Measurements from ENCODE around the gene SNCAIP.

Gene SNCAIP

GRCh38 chr5:122400938-122401337 lies 88.9 kb downstream of the SNCAIP start:
- no peak for DNase-seq (ENCODE audit: low spot score)

DNA sequence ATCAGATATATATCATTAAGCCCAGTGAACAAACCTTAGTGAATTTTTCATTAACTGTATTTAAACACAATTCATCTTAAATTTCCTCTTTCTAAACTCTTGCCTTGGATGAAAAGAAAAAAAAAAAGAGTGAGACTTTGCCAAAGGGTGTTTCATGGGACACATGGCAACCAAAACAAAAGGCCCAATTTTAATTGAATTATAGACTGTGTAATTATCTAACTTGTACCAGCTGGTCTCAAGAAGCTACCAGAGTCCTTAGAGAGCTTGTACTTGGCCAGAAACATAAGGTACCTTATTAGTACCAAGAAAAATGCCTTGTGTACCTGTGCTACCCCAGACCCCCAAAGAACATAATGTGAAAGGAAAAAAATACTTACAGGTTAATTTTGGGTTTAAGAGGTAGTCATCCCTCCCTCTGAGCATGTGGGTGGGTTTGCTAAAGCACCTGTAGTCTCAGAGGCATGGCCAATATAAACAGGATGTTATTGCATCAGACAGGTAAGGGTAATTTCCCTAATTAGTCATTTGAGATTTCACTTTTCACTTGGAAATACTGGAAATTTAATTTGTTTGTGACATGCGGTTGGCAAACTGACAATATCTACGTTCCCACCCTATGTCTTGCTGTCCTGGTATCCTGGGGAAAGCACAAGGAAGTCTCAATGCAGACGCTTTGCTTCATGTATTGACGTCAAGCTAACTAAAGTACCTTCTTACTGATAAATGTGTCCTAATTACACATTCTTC lies 90.1 kb downstream of the SNCAIP start:
- no peak for DNase-seq (ENCODE audit: low spot score)

GRCh38 chr5:122402955-122403685 lies 91.1 kb downstream of the SNCAIP start:
- no peak for DNase-seq (ENCODE audit: low spot score)

- no peak for DNase-seq (ENCODE audit: low spot score)
These were observed 92.0 kb downstream of the SNCAIP start for GRCh38 chr5:122404018-122404417.

DNA sequence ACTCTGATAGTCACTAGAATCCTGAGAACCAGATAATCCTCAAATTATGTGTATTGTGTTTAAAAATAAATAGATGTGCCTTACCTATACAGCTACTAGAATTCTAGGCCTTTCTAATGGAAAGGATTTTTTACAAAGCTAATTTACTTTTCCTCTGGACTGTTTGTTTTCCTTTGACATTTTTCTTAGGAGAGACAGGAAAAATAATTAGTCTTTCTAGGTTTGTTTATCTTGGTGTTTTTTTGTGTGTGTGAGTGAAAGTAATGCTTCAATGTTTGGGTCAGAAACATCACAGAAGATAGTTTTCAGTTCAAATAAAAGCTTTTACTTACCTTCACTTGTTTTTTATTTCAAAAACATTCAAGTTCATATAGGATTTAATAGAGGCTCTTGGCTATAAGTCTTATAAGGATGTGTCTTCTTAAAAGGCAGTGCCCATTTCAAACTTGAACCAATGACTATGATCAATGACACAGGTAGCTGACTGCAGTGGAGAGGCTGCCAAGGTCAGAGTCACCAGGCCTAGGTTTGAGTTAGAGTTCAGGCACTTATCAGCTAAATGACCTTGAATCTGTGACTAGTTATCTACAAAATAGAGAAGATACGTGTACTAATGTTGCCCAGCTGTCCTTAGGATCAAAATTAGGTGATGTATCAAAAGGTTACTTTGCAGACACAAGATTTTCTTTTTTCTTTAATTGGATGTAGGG lies 92.8 kb downstream of the SNCAIP start:
- no peak for DNase-seq (ENCODE audit: low spot score)

DNA sequence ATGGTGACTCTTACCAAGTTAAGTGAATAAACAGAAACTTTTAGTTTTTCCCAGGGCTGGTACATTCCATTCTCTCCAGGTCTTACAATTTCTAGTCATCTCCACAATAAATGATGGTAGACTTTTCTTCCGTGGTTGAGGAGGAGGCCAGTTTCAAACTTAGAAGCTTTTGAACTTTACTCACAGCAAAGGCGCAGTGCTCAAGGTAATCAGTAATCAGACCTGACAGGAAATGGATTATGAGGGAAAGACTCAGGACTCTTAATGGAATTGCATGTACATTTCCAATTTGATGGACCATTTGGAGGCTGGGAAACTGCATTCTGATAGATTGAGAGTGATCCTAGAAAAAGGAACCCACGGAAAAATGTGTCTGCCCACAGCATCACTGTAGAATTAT lies 93.7 kb downstream of the SNCAIP start:
- no peak for DNase-seq (ENCODE audit: low spot score)

- no peak for DNase-seq (ENCODE audit: low spot score)
These were observed 94.1 kb downstream of the SNCAIP start for GRCh38 chr5:122406181-122406580.

DNA sequence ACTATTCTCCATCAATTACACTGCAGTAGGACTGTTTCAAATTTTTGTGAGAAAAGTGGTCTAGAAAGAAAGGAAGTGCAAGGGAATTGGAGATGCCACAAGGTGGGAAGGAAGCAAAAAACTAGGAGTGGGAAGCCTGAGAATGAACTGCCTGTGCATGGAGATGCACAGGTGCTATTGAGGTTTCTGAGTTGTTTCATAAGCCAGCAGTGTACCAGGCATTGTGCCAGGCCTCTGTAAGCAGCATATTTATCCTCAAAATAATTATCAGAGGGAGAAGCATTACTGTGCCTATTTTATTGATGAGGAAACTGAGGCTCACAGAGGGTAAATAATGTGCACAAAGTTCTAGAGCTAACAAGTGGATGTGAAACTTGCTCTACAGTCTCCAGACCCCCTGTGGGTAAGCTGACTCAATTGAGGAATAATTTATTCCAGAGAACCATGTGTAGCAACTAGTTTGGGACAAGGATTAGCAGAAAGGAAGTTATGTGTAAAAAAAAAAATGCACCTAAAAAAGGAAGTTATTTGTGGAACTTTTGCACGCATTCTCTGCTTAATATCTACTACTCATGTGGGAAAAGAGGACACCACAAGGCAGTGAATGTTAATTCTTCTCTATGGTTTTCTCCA lies 96.7 kb downstream of the SNCAIP start:
- DNase-seq (ENCODE audit: low spot score) = no peak

DNA sequence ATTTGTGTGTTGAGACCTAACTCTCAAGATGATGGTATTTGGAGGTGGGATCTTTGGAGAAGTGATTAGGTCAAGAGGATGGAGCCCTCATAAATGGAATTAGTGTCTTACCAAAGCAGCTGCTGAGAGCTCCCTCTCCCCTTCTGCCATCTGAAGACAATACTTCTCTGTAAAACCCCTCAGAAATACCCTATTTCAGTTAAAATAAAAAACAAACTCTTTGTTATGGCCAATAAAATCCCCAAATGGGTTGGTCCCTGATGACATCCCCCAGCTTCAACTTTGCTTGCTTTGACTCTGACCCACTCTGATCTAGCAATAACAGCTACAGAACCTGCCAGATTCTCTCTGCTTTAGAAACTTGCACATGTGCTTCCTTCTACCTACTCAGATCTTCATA lies 100.9 kb downstream of the SNCAIP start:
- DNase-seq (ENCODE audit: low spot score) = no peak

DNA sequence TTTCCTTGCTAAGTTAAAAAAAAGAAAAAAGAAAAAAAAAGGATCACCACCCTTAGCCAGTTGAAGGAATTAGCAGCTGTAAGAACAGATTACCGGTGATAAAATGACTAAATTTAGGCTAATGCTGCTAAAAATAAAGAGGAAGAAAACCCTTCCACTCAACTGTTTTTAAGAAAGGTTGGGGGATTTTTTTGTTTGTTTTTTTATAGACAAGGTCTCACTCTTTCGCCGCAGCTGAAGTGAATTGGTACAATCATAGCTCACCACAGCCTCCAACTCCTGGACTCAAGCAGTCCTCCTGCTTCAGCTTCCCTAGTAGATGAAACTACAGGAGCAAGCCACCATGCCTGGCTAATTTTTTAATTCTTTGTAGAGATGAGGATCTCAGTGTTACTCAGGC lies 101.7 kb downstream of the SNCAIP start:
- DNase-seq (ENCODE audit: low spot score) = no peak

GRCh38 chr5:122415030-122415800 lies 103.2 kb downstream of the SNCAIP start:
- peak; percentile 73 for DNase-seq (ENCODE audit: low spot score)

DNA sequence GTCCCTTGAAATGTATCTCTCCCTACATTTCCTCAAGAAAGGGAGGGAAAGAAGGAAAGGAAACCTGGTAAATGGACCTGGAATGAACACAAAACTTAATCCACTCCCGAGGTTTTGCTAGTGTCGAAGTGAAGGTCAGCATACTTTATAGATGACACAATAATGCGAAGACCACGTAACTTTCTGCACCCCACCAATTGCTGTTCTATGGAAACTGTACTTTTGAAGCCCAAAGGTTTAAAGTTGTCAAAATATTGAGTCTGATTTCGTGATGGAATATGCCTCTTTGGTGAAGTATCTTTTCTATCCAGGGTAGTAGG lies 103.7 kb downstream of the SNCAIP start:
- no peak for DNase-seq (ENCODE audit: low spot score)

DNA sequence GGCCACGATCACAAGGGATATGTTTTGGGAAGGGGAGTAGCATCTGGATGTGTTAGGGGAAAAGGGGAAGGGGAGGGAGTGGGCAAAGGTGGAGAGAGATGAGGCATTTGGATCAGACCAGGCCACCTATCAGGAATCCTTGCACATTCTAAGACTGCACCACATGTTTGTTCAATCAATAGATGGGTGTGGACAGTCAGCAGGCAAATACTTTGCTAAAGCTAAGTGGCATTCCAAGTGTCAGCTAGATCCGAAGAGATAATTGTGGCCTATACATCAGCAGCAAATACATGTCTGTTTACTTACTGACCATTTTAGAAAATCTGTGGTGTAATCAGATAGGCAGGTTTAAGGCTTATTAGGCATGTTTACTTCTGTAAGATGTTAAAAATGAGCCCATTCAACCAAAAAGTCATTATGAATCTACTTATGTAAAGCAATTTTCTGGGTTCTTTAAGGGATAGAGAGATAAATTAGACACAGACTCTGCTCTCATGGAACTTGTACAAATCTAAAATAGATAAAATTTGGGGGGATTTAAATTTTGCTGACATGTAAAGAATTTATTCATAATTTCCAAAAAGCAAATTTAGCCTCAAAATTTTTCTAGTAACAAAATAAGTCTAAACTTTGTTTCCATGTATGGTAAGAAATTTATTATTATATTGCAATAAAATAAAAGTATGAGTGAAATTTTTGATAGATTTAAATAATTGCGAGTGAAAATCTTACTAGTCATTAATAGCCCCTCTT lies 107.3 kb downstream of the SNCAIP start:
- DNase-seq (ENCODE audit: low spot score) = no peak

- DNase-seq (ENCODE audit: low spot score) = no peak
These were observed 108.1 kb downstream of the SNCAIP start for GRCh38 chr5:122420091-122420490.

GRCh38 chr5:122420537-122421236 lies 108.7 kb downstream of the SNCAIP start:
- no peak for DNase-seq (ENCODE audit: low spot score)

- DNase-seq (ENCODE audit: low spot score) = no peak
These were observed 109.5 kb downstream of the SNCAIP start for GRCh38 chr5:122421374-122422079.

- no peak for DNase-seq (ENCODE audit: low spot score)
These were observed 111.2 kb downstream of the SNCAIP start for GRCh38 chr5:122423221-122423620.

DNA sequence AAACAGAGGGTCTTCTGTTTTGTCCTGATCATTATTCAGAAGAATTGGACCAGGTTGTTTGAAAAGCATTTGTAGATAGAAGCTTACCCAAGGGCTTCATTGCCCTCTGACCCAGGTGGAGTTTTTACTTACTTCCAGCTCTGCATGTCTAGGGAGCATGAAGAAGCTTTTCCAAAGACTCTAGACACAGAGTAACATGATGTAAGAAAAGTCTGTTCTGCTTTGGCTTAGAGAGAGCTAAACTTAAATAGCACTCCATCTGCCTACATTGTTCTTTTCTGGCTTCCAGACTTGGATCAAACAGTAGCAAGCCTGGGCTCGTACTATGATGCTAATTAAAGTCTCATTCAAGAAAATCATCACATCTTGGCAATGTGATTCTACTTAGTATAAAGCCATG lies 112.1 kb downstream of the SNCAIP start:
- no peak for DNase-seq (ENCODE audit: low spot score)

- DNase-seq (ENCODE audit: low spot score) = no peak
These were observed 114.3 kb downstream of the SNCAIP start for GRCh38 chr5:122426301-122426700.

DNA sequence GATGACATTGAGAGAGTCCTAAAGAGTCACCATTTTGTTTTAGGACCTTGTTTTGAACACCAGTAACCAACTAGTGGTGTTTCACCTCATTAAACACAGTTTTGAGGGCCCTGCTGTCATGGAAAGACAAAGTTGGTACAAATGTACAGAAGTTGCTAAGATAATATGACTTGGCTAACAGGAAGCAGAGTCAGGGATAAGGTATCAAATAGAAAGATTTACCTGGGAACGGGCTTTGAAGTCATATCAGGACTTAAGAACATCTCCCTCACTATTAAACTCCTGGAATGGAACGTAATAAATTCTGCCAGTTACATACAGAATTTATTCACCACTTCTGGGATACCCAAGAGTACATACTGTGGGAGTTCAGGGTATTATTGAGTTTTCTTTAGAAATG lies 115.6 kb downstream of the SNCAIP start:
- DNase-seq (ENCODE audit: low spot score) = no peak
